ENCODE data around the gene MUC13. TPM values are rescaled to one million over a fixed set of nuclear protein-coding genes. Genes with fewer than 3 reads are reported as not detected.

MUC13 gene
- polyA plus RNA-seq, 1 donor from 2014 or later, result not detected

- no peak overlapping the region for H2AFZ ChIP-seq (ENCODE audit: low read depth, low read length)
- H3K9me2 ChIP-seq (ENCODE audit: insufficient read depth, low read length), result no peaks in the 10 kb centered on the region
- H3K79me2 ChIP-seq (replicated peaks; ENCODE audit: insufficient read depth, low read length), result no peaks in the 10 kb centered on the region
- no peak overlapping the region for H3K4me3 ChIP-seq (ENCODE audit: low read length)
- no peak overlapping the region for H3K9ac ChIP-seq (ENCODE audit: low read length)
- H3K36me3 ChIP-seq (ENCODE audit: insufficient read depth, low read length), result no peaks in the 10 kb centered on the region
- no peak overlapping the region for H3K4me2 ChIP-seq (ENCODE audit: low read length)
- no peaks in the 10 kb centered on the region for H4K20me1 ChIP-seq (ENCODE audit: insufficient read depth)
- H3K27me3 ChIP-seq (ENCODE audit: insufficient read depth, low read depth, low read length), result no peaks in the 10 kb centered on the region
- no peaks in the 10 kb centered on the region for H3K9me3 ChIP-seq (ENCODE audit: low read length)
- TF ChIP-seq POLR2AphosphoS5 (IDR thresholded peaks at IDR 0.05), result no peak
- no peak overlapping the region for H3K27ac ChIP-seq (ENCODE audit: low read length)
- H3F3A ChIP-seq (ENCODE audit: insufficient read depth, low read length, poor library complexity, severe bottlenecking), result no peaks in the 10 kb centered on the region
Measured at GRCh38 chr3:124919756-124920155, 14.8 kb downstream of the MUC13 start.

GRCh38 chr3:124918524-124918923 is 16.0 kb downstream of the MUC13 start:
- Histone ChIP-seq H3K4me3 (ENCODE audit: low read length) (no peak overlapping the region), H3K36me3 (ENCODE audit: insufficient read depth, low read length) (no peaks in the 10 kb centered on the region), H3F3A (ENCODE audit: insufficient read depth, low read length, poor library complexity, severe bottlenecking) (no peaks in the 10 kb centered on the region), H2AFZ (ENCODE audit: low read depth, low read length) (no peak overlapping the region), H3K27me3 (ENCODE audit: insufficient read depth, low read depth, low read length) (no peaks in the 10 kb centered on the region), H4K20me1 (ENCODE audit: insufficient read depth) (no peaks in the 10 kb centered on the region), H3K79me2 (replicated peaks; ENCODE audit: insufficient read depth, low read length) (no peaks in the 10 kb centered on the region), H3K27ac (ENCODE audit: low read length) (no peak overlapping the region), H3K4me2 (ENCODE audit: low read length) (no peak overlapping the region), H3K9ac (ENCODE audit: low read length) (no peak overlapping the region), H3K9me3 (ENCODE audit: low read length) (no peaks in the 10 kb centered on the region), H3K9me2 (ENCODE audit: insufficient read depth, low read length) (no peaks in the 10 kb centered on the region)
- no peak for TF ChIP-seq EP300 (conservative IDR thresholded peaks at IDR 0.05; ENCODE audit: poor library complexity, severe bottlenecking)
- no peak for TF ChIP-seq REST (IDR thresholded peaks at IDR 0.05; ENCODE audit: borderline replicate concordance)
- TF ChIP-seq MXI1 (conservative IDR thresholded peaks at IDR 0.05; ENCODE audit: poor library complexity, severe bottlenecking), result no peak
- no peak for TF ChIP-seq SMC3 (conservative IDR thresholded peaks at IDR 0.05; ENCODE audit: poor library complexity)
- TF ChIP-seq CTCF (IDR thresholded peaks at IDR 0.05; ENCODE audit: poor library complexity, severe bottlenecking), result no peak
- TF ChIP-seq RAD21 (conservative IDR thresholded peaks at IDR 0.05), result no peak
- TF ChIP-seq TAF1 (IDR thresholded peaks at IDR 0.05; ENCODE audit: low read depth), result no peak
- TF ChIP-seq POLR2AphosphoS5 (IDR thresholded peaks at IDR 0.05), result no peak
- TF ChIP-seq EZH2 (IDR thresholded peaks at IDR 0.05; ENCODE audit: borderline replicate concordance, insufficient read depth, low read length, poor library complexity, severe bottlenecking), result no peak

Data from neural cell (in vitro differentiated cells).